ENCODE results near the gene CCDC171.

DNA sequence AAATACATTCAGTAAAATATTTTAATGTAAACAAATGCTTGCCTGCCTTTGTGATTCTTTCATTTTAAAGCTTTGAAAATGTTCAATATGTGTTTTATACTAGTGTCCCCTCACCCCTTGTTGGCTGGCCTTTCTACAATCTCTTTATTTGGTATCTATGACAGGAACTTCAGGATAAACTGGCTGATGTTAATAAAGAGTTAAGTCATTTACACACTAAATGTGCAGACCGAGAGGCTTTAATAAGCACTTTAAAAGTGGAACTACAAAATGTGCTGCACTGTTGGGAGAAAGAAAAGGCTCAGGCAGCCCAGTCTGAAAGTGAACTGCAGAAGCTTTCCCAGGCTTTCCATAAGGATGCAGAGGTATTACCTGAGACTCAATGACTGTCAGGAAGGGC, 171.8 kb downstream of the CCDC171 start:
- no peak for TF ChIP-seq EZH2phosphoT487 (IDR thresholded peaks at IDR 0.05; ENCODE audit: low read depth)
- TF ChIP-seq, protein P1, sequence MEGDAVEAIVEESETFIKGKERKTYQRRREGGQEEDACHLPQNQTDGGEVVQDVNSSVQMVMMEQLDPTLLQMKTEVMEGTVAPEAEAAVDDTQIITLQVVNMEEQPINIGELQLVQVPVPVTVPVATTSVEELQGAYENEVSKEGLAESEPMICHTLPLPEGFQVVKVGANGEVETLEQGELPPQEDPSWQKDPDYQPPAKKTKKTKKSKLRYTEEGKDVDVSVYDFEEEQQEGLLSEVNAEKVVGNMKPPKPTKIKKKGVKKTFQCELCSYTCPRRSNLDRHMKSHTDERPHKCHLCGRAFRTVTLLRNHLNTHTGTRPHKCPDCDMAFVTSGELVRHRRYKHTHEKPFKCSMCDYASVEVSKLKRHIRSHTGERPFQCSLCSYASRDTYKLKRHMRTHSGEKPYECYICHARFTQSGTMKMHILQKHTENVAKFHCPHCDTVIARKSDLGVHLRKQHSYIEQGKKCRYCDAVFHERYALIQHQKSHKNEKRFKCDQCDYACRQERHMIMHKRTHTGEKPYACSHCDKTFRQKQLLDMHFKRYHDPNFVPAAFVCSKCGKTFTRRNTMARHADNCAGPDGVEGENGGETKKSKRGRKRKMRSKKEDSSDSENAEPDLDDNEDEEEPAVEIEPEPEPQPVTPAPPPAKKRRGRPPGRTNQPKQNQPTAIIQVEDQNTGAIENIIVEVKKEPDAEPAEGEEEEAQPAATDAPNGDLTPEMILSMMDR (IDR thresholded peaks at IDR 0.05; ENCODE audit: low read depth, low read length): no peak
